ENCODE data around the gene MYL11.

DNA sequence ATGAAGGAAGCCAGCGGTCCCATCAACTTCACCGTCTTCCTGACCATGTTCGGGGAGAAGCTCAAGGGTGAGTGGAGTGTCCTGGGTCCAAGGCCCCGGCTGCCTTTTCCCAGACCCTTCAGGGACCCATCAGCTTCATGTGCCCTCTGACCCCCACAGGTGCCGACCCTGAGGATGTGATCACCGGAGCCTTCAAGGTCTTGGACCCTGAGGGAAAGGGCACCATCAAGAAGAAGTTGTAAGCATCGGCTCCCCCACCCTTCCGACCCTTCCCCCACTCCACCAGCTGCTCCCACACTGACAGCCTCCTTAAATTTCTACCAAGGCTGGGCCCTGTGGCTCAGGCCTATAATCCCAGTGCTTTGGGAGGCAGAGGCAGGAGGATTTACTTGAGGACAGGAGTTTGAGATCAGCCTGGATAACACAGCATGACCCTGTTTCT lies 1.9 kb downstream of the MYL11 start:
- TF ChIP-seq EZH2 (IDR thresholded peaks at IDR 0.05) (no peak), POLR2AphosphoS5 (IDR thresholded peaks at IDR 0.05; ENCODE audit: borderline replicate concordance, low read depth, low read length) (no peak), FOXP2 (optimal IDR thresholded peaks at IDR 0.05; ENCODE audit: control extremely low read depth, extremely low read length, insufficient read depth) (no peak)

All from SK-N-MC (cell line).